Heart left ventricle (tissue), 16 donors: ENCODE measurements around the gene CSRNP2. TPM values are rescaled to one million over a fixed set of nuclear protein-coding genes. Genes with fewer than 3 reads are reported as not detected.

Experiments used
- ATAC-seq, 4 donors: fragments of 200-7000 bp; cut with Tn5 transposase; one replicate each; pipeline ENCODE4 v1.9.1; 2020 to 2022; ENCODE audit warnings: moderate library complexity in 4 of 4, mild to moderate bottlenecking in 3 of 4, moderate number of reproducible peaks in 1 of 4
- DNase-seq, 5 donors: peaks; one replicate each; pipeline ENCODE4 v3.0.0-alpha.2; 2020
- H3K27ac ChIP-seq, 12 donors: fragments of 200-600 bp; sonication (generic) in 4 of 12; one replicate each; pipeline versions ENCODE4 v1.5.0 to v1.8.0; 2016 to 2022; ENCODE audit warnings: mild to moderate bottlenecking in 2 of 12
- H3K27me3 ChIP-seq, 9 donors: fragments of 200-600 bp; sonication (generic) in 2 of 9; one replicate each; pipeline versions ENCODE4 v1.5.1 to v1.8.0; 2016 to 2022; ENCODE audit warnings: mild to moderate bottlenecking in 3 of 9
- H3K36me3 ChIP-seq, 9 donors: fragments of 200-600 bp; sonication (generic) in 2 of 9; one replicate each; pipeline versions ENCODE4 v1.5.0 to v1.8.0; 2018 to 2022; ENCODE audit warnings: mild to moderate bottlenecking in 2 of 9
- H3K4me1 ChIP-seq, 12 donors: fragments of 200-600 bp; sonication (generic) in 4 of 12; one replicate each; pipeline versions ENCODE4 v1.5.0 to v1.8.0; 2016 to 2022; ENCODE audit warnings: mild to moderate bottlenecking in 3 of 12
- H3K4me3 ChIP-seq, 12 donors: fragments of 200-600 bp; sonication (generic) in 4 of 12; one replicate each; pipeline versions ENCODE4 v1.5.0 to v1.8.0; 2017 to 2022; ENCODE audit warnings: mild to moderate bottlenecking in 9 of 12, moderate library complexity in 4 of 12
- H3K9me3 ChIP-seq, 12 donors: fragments of 200-600 bp; sonication (generic) in 4 of 12; one replicate each; pipeline versions ENCODE4 v1.5.0 to v1.8.0; 2016 to 2022; ENCODE audit warnings: mild to moderate bottlenecking in 1 of 12
- CTCF ChIP-seq, 12 donors: fragments of 200-600 bp; sonication (generic) in 4 of 12; IDR thresholded peaks; one replicate each; pipeline versions ENCODE4 v1.5.0 to v1.8.0; 2018 to 2022; ENCODE audit warnings: antibody characterized with exemption in 12 of 12, mild to moderate bottlenecking in 5 of 12
- POLR2A ChIP-seq, 2 donors: fragments of 450-650 bp; IDR thresholded peaks; one replicate each; pipeline ENCODE4 v1.6.1; 2017; ENCODE audit warnings: antibody characterized with exemption in 2 of 2, mild to moderate bottlenecking in 2 of 2, moderate library complexity in 2 of 2
- WGBS, 4 donors: extraction: QIAGEN DNeasy Blood & Tissue Kit in 2 of 4; methylation state at CpG; one replicate each; pipeline versions ENCODE4 v1.1.5 to v1.1.7; 2013 to 2018; 5-methylcytosine and 5-hydroxymethylcytosine counted together
- intact Hi-C, 10 donors: fragments of 100-400 bp; cut with DNase I; formaldehyde crosslinking; loops; one replicate each; pipeline versions ENCODE4 v1.11.1 to v1.14.2; 2022
- polyA plus RNA-seq, 2 donors: library from polyadenylated mRNA; stranded (reverse); fragments of 200-250 nt; gene quantifications; one replicate each; pipeline ENCODE4 v1.2.3, GENCODE V29; 2013
- total RNA-seq, 9 donors: library from RNA; depleted of rRNA in 2 of 9; stranded (reverse); fragments of >200 nt in 2 of 9; fragmentation: NEBNext Ultra II Directional in 3 of 9; extraction: Animal tissue kit (Norgen Biotek cat#: 25700) in 3 of 9; gene quantifications; one replicate each; pipeline versions ENCODE4 v1.1.0 to v1.2.4, GENCODE V29; 2016 to 2023
- donor health status: ischemic (EF 13 %, LVEDD 7.1; RV severe dilation, severe dysfunction).
- donor health status: healthy with polysubstance abuse.
- donor health status: DM: no; HTN: yes; CAD: no.
- donor health status: DM: no; HTN: no; CAD: no.
- donor health status: ischemic (EF 25% LVEDD 6.9; RV normal size, moderate dysfunction).
- donor health status: ischemic (EF 25% LVEDD 5.7; RV mildly dilated, moderate dysfunction).
- donor health status: healthy.
- donor health status: DM: yes; HTN: yes; CAD: no.
- donor health status: ischemic (EF 35%, LVEDD 5.7; RV mildly dilated, moderate dysfunction).
- donor health status: nonischemic (EF 11% LVEDD 7.7; RV severe dilation, severe dysfunction).
- donor health status: DM: yes; HTN: yes; CAD: no.
- donor health status: PGD.
- donor health status: ischemic (EF 29% LVEDD 5.4; RV normal size, mild dysfunction).
- donor health status: nonischemic (EF 23%, LVEDD 6.1; RV moderate dilation, normal function).

CSRNP2 gene
- total and polyA plus RNA-seq, 11 donors = 10.0 to 25.7 (median 18.5) TPM

GRCh38 chr12:51025338-51025835 is 58.0 kb downstream of the CSRNP2 start:
- peaks cover 0 to 61% (median 20%) of the 10 kb centered on the region in 12 donors for H3K4me1 ChIP-seq
- WGBS, 4 donors = 8 to 18% (median 17%) methylated on average over 9 of the region's 9 CpGs
- no peaks in the 10 kb centered on the region for H3K36me3 ChIP-seq
- intact Hi-C loops = no loop called here
- H3K4me3 ChIP-seq = peak overlapping the region; percentile 75 to 96 (median 89)
- peak overlapping the region; percentile 64 to 94 (median 86) for H3K27ac ChIP-seq
- TF ChIP-seq POLR2A (IDR thresholded peaks at IDR 0.05) = no peak
- no peak for TF ChIP-seq CTCF (IDR thresholded peaks at IDR 0.05)
- H3K9me3 ChIP-seq = no peaks in the 10 kb centered on the region
- DNase-seq = no peak
- no peak for ATAC-seq
- H3K27me3 ChIP-seq = no peaks in the 10 kb centered on the region

GRCh38 chr12:51023625-51024382 is 59.6 kb downstream of the CSRNP2 start:
- 57 to 71% (median 66%) methylated on average over 4 of the region's 4 CpGs for WGBS, 4 donors
- Histone ChIP-seq H3K4me3 (peak overlapping the region in 10 of 12 donors; percentile 15 to 96 (median 83)), H3K4me1 (peaks cover 0 to 77% (median 20%) of the 10 kb centered on the region in 12 donors), H3K27me3 (no peaks in the 10 kb centered on the region), H3K27ac (peak overlapping the region in 11 of 12 donors; percentile 8 to 94 (median 85)), H3K9me3 (no peaks in the 10 kb centered on the region), H3K36me3 (no peaks in the 10 kb centered on the region)
- TF ChIP-seq POLR2A (IDR thresholded peaks at IDR 0.05) (no peak), CTCF (IDR thresholded peaks at IDR 0.05) (no peak)
- intact Hi-C loops = no loop called here
- DNase-seq = no peak
- no peak for ATAC-seq

- no peaks in the 10 kb centered on the region for H3K27me3 ChIP-seq
- ATAC-seq (no peak), DNase-seq (no peak)
- H3K4me1 ChIP-seq = peaks cover 0 to 69% (median 22%) of the 10 kb centered on the region in 12 donors
- no peak for TF ChIP-seq POLR2A (IDR thresholded peaks at IDR 0.05)
- TF ChIP-seq CTCF (IDR thresholded peaks at IDR 0.05) = no peak
- intact Hi-C loops = no loop called here
- H3K36me3 ChIP-seq = no peaks in the 10 kb centered on the region
- H3K9me3 ChIP-seq = no peaks in the 10 kb centered on the region
- peak overlapping the region in 1 of 12 donors; percentile 64 for H3K27ac ChIP-seq
- H3K4me3 ChIP-seq = no peak overlapping the region
- WGBS, 4 donors = 9 to 23% (median 15%) methylated on average over 1 of the region's 1 CpG
Observed at GRCh38 chr12:51021694-51022093, 61.7 kb downstream of the CSRNP2 start.

- Histone ChIP-seq H3K9me3 (no peaks in the 10 kb centered on the region), H3K4me3 (no peak overlapping the region), H3K4me1 (peaks cover 0 to 66% (median 20%) of the 10 kb centered on the region in 12 donors), H3K27me3 (no peaks in the 10 kb centered on the region), H3K27ac (peak overlapping the region in 1 of 12 donors; percentile 64), H3K36me3 (no peaks in the 10 kb centered on the region)
- intact Hi-C loops = no loop called here
- 90 to 96% (median 92%) methylated on average over 7 of the region's 7 CpGs for WGBS, 4 donors
- TF ChIP-seq POLR2A (IDR thresholded peaks at IDR 0.05) (no peak), CTCF (IDR thresholded peaks at IDR 0.05) (no peak)
- DNase-seq (no peak), ATAC-seq (no peak)
Observed at GRCh38 chr12:51020448-51021182, 62.8 kb downstream of the CSRNP2 start.
